BLaER1 treated with 17β-estradiol and CSF1 and Interleukin-3, amounts not matched to agents 10 nM and 100 nM (cell line): ENCODE data around the gene APOA1.
"Not testable (repeated sequence)": the region's sequence is repeated elsewhere in the genome, so short reads cannot be mapped to it uniquely, and the experiment has no call there.

Source experiments
- H3K27ac ChIP-seq, 11 experiments: shearing (Covaris generic); formaldehyde crosslinking; 2 replicates each; pipeline ENCODE4 v1.8.1; 2022
- H3K27me3 ChIP-seq, 11 experiments: shearing (Covaris generic); formaldehyde crosslinking; 2 replicates each; pipeline ENCODE4 v1.8.1; 2022
- H3K36me3 ChIP-seq, 11 experiments: shearing (Covaris generic); formaldehyde crosslinking; 2 replicates each; pipeline ENCODE4 v1.8.1; 2022
- H3K4me1 ChIP-seq, 10 experiments: shearing (Covaris generic); formaldehyde crosslinking; 2 replicates each; pipeline ENCODE4 v1.8.1; 2022
- H3K4me2 ChIP-seq, 11 experiments: shearing (Covaris generic); formaldehyde crosslinking; 2 replicates each; pipeline ENCODE4 v1.8.1; 2022
- H3K4me3 ChIP-seq, 10 experiments: shearing (Covaris generic); formaldehyde crosslinking; 2 replicates each; pipeline ENCODE4 v1.8.1; 2022
- H3K9ac ChIP-seq, 11 experiments: shearing (Covaris generic); formaldehyde crosslinking; 2 replicates each; pipeline ENCODE4 v1.8.1; 2022
- H3K9me3 ChIP-seq, 11 experiments: shearing (Covaris generic); formaldehyde crosslinking; replicated peaks in 1 of 11; 2 replicates each; pipeline ENCODE4 v1.8.1; 2022
- H4K20me1 ChIP-seq, 11 experiments: shearing (Covaris generic); formaldehyde crosslinking; 2 replicates each; pipeline ENCODE4 v1.8.1; 2022
- Cebpa-rat ChIP-seq, 11 experiments: shearing (Covaris generic); IDR thresholded peaks; 2 replicates each; pipeline ENCODE4 v1.8.1; 2022

The APOA1 gene

GRCh38 chr11:116814502-116814901 is 22.9 kb downstream of the APOA1 start:
- H3K4me3 ChIP-seq: no peak overlapping the region
- H3K4me1 ChIP-seq: no peaks in the 10 kb centered on the region

GRCh38 chr11:116813781-116814471 is 23.5 kb downstream of the APOA1 start:
- H3K27ac ChIP-seq: no peak overlapping the region
- TF ChIP-seq Cebpa-rat (IDR thresholded peaks at IDR 0.05): no peak
- H3K4me3 ChIP-seq: no peak overlapping the region
- no peak overlapping the region for H3K9ac ChIP-seq
- no peaks in the 10 kb centered on the region for H4K20me1 ChIP-seq
- H3K4me2 ChIP-seq: no peak overlapping the region
- H3K36me3 ChIP-seq: no peaks in the 10 kb centered on the region
- no peaks in the 10 kb centered on the region for H3K27me3 ChIP-seq
- no peaks in the 10 kb centered on the region for H3K4me1 ChIP-seq
- H3K9me3 ChIP-seq: no peaks in the 10 kb centered on the region

More at GRCh38 chr11:116814502-116814901, 22.9 kb downstream of the APOA1 start:
- Histone ChIP-seq H3K27ac (no peak overlapping the region), H4K20me1 (no peaks in the 10 kb centered on the region), H3K9me3 (no peaks in the 10 kb centered on the region), H3K36me3 (no peaks in the 10 kb centered on the region), H3K9ac (no peak overlapping the region), H3K27me3 (no peaks in the 10 kb centered on the region), H3K4me2 (no peak overlapping the region)
- TF ChIP-seq Cebpa-rat (IDR thresholded peaks at IDR 0.05): no peak

GRCh38 chr11:116813170-116813569 is 24.3 kb downstream of the APOA1 start:
- Histone ChIP-seq H3K27me3 (no peaks in the 10 kb centered on the region), H3K36me3 (no peaks in the 10 kb centered on the region), H3K4me3 (no peak overlapping the region), H3K4me2 (no peak overlapping the region), H3K27ac (no peak overlapping the region), H3K9me3 (no peaks in the 10 kb centered on the region), H3K4me1 (no peaks in the 10 kb centered on the region), H4K20me1 (no peaks in the 10 kb centered on the region), H3K9ac (no peak overlapping the region)
- no peak for TF ChIP-seq Cebpa-rat (IDR thresholded peaks at IDR 0.05)

GRCh38 chr11:116812109-116812508 is 25.3 kb downstream of the APOA1 start:
- TF ChIP-seq Cebpa-rat (IDR thresholded peaks at IDR 0.05): no peak
- no peaks in the 10 kb centered on the region for H3K9me3 ChIP-seq
- no peak overlapping the region for H3K4me2 ChIP-seq

GRCh38 chr11:116811194-116811593 is 26.2 kb downstream of the APOA1 start:
- no peak for TF ChIP-seq Cebpa-rat (IDR thresholded peaks at IDR 0.05)
- no peak overlapping the region for H3K4me3 ChIP-seq
- no peaks in the 10 kb centered on the region for H3K36me3 ChIP-seq
- H3K4me1 ChIP-seq: no peaks in the 10 kb centered on the region
- H3K9ac ChIP-seq: no peak overlapping the region
- no peak overlapping the region for H3K4me2 ChIP-seq
- no peaks in the 10 kb centered on the region for H3K9me3 ChIP-seq
- no peak overlapping the region for H3K27ac ChIP-seq
- no peaks in the 10 kb centered on the region for H4K20me1 ChIP-seq
- H3K27me3 ChIP-seq: no peaks in the 10 kb centered on the region

More at GRCh38 chr11:116812109-116812508, 25.3 kb downstream of the APOA1 start:
- Histone ChIP-seq H4K20me1 (no peaks in the 10 kb centered on the region), H3K4me1 (no peaks in the 10 kb centered on the region), H3K27me3 (no peaks in the 10 kb centered on the region), H3K27ac (no peak overlapping the region), H3K4me3 (no peak overlapping the region), H3K36me3 (no peaks in the 10 kb centered on the region), H3K9ac (no peak overlapping the region)

GRCh38 chr11:116808262-116809175 is 28.9 kb downstream of the APOA1 start:
- Histone ChIP-seq H3K27ac (no peak overlapping the region), H3K27me3 (no peaks in the 10 kb centered on the region), H3K9ac (no peak overlapping the region), H3K36me3 (no peaks in the 10 kb centered on the region), H3K4me1 (no peaks in the 10 kb centered on the region), H3K4me3 (no peak overlapping the region), H4K20me1 (no peaks in the 10 kb centered on the region), H3K4me2 (no peak overlapping the region), H3K9me3 (no peaks in the 10 kb centered on the region)
- TF ChIP-seq Cebpa-rat (IDR thresholded peaks at IDR 0.05): no peak

- H3K9me3 ChIP-seq: no peaks in the 10 kb centered on the region
- no peak overlapping the region for H3K4me3 ChIP-seq
- TF ChIP-seq Cebpa-rat (IDR thresholded peaks at IDR 0.05): no peak
- H4K20me1 ChIP-seq: no peaks in the 10 kb centered on the region
- no peaks in the 10 kb centered on the region for H3K36me3 ChIP-seq
- H3K27me3 ChIP-seq: no peaks in the 10 kb centered on the region
- no peak overlapping the region for H3K4me2 ChIP-seq
- no peak overlapping the region for H3K9ac ChIP-seq
- no peaks in the 10 kb centered on the region for H3K4me1 ChIP-seq
- H3K27ac ChIP-seq: no peak overlapping the region
These were observed 29.7 kb downstream of the APOA1 start for GRCh38 chr11:116807601-116808261.

- no peaks in the 10 kb centered on the region for H3K9me3 ChIP-seq
- no peaks in the 10 kb centered on the region for H3K4me1 ChIP-seq
- H3K4me2 ChIP-seq: no peak overlapping the region
- no peak overlapping the region for H3K9ac ChIP-seq
- H3K4me3 ChIP-seq: no peak overlapping the region
- TF ChIP-seq Cebpa-rat (IDR thresholded peaks at IDR 0.05): no peak
- H3K27me3 ChIP-seq: no peaks in the 10 kb centered on the region
- H4K20me1 ChIP-seq: no peaks in the 10 kb centered on the region
- no peak overlapping the region for H3K27ac ChIP-seq
- H3K36me3 ChIP-seq: no peaks in the 10 kb centered on the region
These were observed 33.4 kb downstream of the APOA1 start for GRCh38 chr11:116804001-116804400.

- H3K4me3 ChIP-seq, H3K27me3 ChIP-seq, H3K4me2 ChIP-seq, H3K9ac ChIP-seq, H4K20me1 ChIP-seq, H3K4me1 ChIP-seq, H3K9me3 ChIP-seq, H3K27ac ChIP-seq, H3K36me3 ChIP-seq: not testable (repeated sequence)
These were observed 35.8 kb downstream of the APOA1 start for GRCh38 chr11:116801662-116802061.
